Eye (tissue), 1 donor: ENCODE results near the gene ST7L.

Experiments
- DNase-seq: peaks from one replicate; pipeline ENCODE4 v3.0.0-alpha.2; 2015

Gene ST7L

GRCh38 chr1:112618114-112618720 is 724 bp downstream of the ST7L start:
- DNase-seq, result no peak

- peak; percentile 50 for DNase-seq
Measured at GRCh38 chr1:112614460-112615065, 4.4 kb downstream of the ST7L start.

- DNase-seq, result no peak
Measured at GRCh38 chr1:112605633-112606327, 13.2 kb downstream of the ST7L start.

GRCh38 chr1:112603541-112603940 is 15.4 kb downstream of the ST7L start:
- no peak for DNase-seq

GRCh38 chr1:112603012-112603411 is 15.9 kb downstream of the ST7L start:
- no peak for DNase-seq

GRCh38 chr1:112599477-112599876 is 19.5 kb downstream of the ST7L start:
- no peak for DNase-seq

- DNase-seq, result no peak
Measured at GRCh38 chr1:112594208-112594876, 24.6 kb downstream of the ST7L start.

GRCh38 chr1:112589766-112590165 is 29.2 kb downstream of the ST7L start:
- no peak for DNase-seq

GRCh38 chr1:112583366-112583765 is 35.6 kb downstream of the ST7L start:
- no peak for DNase-seq

- DNase-seq, result no peak
Measured at GRCh38 chr1:112581586-112582192, 37.3 kb downstream of the ST7L start.

GRCh38 chr1:112579801-112580510 is 39.0 kb downstream of the ST7L start:
- no peak for DNase-seq

- no peak for DNase-seq
Measured at GRCh38 chr1:112576240-112576639, 42.7 kb downstream of the ST7L start.

- DNase-seq, result no peak
Measured at GRCh38 chr1:112575154-112575804, 43.7 kb downstream of the ST7L start.

- no peak for DNase-seq
Measured at GRCh38 chr1:112565800-112566199, 53.1 kb downstream of the ST7L start.

GRCh38 chr1:112564081-112564480 is 54.9 kb downstream of the ST7L start:
- no peak for DNase-seq

GRCh38 chr1:112563341-112563740 is 55.6 kb downstream of the ST7L start:
- DNase-seq, result no peak

GRCh38 chr1:112558634-112559033 is 60.3 kb downstream of the ST7L start:
- no peak for DNase-seq

- no peak for DNase-seq
Measured at GRCh38 chr1:112557385-112557784, 61.6 kb downstream of the ST7L start.

GRCh38 chr1:112554411-112554810 is 64.5 kb downstream of the ST7L start:
- DNase-seq, result no peak

GRCh38 chr1:112549590-112549989 is 69.4 kb downstream of the ST7L start:
- no peak for DNase-seq

- DNase-seq, result no peak
Measured at GRCh38 chr1:112548547-112548946, 70.4 kb downstream of the ST7L start.

GRCh38 chr1:112546076-112546475 is 72.9 kb downstream of the ST7L start:
- DNase-seq, result no peak
